GM19452 (cell line): ENCODE data around the gene KIRREL3.

Source experiments
- ATAC-seq: cut with Tn5 transposase; IDR thresholded peaks from one replicate; pipeline ENCODE4 v1.9.1; 2021; ENCODE audit not compliant: unreplicated experiment

KIRREL3 gene

GRCh38 chr11:126479178-126479930 lies 521.2 kb downstream of the KIRREL3 start:
- ATAC-seq: no peak

- no peak for ATAC-seq
Observed at GRCh38 chr11:126478466-126478865, 522.1 kb downstream of the KIRREL3 start.

- no peak for ATAC-seq
Observed at GRCh38 chr11:126477535-126478305, 522.9 kb downstream of the KIRREL3 start.

DNA sequence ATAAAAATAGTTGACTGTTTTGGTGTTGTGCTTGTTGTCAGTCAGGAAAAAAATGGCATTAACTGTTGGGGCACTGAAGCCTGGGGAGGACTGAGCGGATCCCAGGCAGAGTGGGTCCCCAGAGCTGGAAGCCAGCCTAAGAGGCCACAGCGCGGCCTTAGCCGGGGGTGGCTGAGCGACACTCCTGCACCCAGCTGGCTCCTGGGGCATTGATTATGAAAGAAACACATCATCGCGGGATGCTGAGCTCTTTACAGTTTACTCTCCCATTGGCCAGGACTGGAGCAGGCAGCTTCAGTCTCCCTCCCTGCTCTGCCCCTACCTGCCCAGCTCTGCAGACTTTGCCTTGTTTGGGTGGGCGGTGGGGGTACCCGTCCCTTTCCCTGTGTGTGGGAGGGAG lies 523.6 kb downstream of the KIRREL3 start:
- no peak for ATAC-seq

GRCh38 chr11:126476266-126476924 lies 524.2 kb downstream of the KIRREL3 start:
- ATAC-seq: no peak

DNA sequence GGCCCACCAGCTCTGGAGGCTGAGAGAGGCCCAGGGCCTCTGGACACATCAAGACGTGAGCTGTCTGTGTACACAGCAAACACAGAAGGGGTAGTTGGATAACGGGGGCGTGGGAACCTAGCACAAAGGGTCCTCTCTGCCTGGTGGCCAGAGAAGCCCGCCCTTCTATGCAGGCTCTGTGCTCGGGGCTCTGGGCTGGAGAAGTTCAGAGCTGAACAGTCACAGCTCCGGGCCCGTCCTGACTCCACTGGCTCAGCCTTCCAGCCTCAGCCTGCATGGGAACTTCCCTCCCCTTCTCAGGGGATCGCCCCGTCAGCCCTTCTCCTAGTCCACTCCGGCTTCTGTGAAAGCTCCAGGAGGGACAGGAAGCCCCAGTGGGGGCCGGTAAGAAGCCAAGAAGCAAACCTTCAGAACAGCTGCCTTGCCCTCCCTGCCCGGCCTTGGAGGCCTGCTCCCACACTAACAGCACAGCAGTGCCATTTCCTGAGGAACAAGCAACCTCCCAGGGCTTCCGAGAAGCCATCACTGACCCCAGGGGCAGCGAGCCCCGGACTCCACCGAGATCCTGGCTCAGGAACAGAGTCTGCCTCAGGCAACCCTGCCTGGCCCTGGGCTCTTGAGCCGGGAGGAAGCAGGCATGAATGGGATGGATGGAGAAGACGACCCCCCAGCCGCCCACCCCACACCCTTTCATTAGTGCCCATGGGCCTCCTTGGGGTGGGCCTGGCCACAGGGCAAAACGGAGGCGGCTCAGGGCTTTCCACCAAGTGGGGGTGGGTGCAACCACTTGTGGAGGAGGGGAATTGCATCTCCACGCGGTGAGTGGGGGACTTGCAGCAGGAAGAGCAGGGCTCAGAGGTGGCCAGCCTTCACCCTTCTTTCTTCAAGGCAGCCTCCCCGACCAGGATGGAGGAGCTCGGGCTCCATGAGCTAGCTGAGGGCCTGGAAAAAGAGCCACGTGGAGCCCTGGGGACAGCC lies 525.3 kb downstream of the KIRREL3 start:
- ATAC-seq: no peak

GRCh38 chr11:126474220-126474619 lies 526.4 kb downstream of the KIRREL3 start:
- no peak for ATAC-seq

DNA sequence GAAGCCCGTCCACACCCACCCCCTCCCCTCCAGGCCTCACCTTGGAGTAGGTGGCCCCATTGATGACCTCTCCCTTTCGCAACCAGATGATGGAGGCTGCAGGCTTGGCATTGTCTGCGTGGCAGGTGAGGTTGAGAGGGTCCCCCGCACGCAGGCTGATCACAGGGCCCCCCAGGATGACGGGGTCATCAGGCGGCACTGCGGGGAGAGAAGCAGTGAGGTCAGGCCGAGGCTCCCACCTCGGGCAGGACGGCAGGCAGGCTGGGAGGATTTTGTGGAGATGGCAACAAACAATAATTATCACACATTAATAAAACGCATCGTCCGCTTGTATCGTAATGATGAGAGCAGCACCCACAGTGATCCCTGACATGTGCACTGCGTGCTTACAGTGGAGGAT lies 527.3 kb downstream of the KIRREL3 start:
- ATAC-seq: no peak

DNA sequence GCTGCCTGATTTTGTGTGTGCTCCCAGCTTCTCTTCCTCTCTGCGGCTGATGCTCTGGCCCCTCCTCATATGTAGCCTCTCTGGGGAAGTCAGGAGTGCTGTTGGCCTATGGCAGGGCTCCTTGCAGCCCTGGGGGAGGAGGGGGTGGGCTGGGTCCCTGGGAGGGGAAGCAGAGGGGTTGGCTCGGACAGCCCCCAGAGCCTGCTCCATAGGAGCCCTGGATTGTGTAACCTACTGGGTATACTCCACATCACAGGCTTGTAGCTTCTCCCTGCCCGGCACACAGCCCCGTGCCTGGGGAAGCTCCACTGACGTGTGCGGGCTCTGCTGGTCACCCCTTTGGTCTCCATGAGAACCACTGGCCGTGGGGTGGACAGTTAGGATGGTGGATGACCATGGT lies 531.3 kb downstream of the KIRREL3 start:
- no peak for ATAC-seq

GRCh38 chr11:126468102-126468521 lies 532.5 kb downstream of the KIRREL3 start:
- no peak for ATAC-seq

- no peak for ATAC-seq
Observed at GRCh38 chr11:126467471-126467870, 533.1 kb downstream of the KIRREL3 start.

DNA sequence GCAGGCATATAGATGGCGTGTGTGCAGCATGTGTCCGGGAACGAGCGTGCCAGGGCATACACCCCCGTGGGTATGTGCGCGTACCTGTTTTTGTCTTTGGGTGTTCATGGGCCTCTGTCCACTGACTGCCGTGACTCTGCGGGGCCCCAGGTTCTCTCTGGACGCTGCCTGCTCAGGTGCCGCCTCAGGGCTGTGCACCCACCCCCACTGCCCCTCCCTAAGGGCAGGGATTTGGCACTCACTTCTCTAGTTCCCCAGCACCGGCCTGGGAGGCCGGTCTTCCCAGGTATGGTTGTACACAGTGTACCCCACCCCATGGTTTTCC lies 533.6 kb downstream of the KIRREL3 start:
- ATAC-seq: no peak

DNA sequence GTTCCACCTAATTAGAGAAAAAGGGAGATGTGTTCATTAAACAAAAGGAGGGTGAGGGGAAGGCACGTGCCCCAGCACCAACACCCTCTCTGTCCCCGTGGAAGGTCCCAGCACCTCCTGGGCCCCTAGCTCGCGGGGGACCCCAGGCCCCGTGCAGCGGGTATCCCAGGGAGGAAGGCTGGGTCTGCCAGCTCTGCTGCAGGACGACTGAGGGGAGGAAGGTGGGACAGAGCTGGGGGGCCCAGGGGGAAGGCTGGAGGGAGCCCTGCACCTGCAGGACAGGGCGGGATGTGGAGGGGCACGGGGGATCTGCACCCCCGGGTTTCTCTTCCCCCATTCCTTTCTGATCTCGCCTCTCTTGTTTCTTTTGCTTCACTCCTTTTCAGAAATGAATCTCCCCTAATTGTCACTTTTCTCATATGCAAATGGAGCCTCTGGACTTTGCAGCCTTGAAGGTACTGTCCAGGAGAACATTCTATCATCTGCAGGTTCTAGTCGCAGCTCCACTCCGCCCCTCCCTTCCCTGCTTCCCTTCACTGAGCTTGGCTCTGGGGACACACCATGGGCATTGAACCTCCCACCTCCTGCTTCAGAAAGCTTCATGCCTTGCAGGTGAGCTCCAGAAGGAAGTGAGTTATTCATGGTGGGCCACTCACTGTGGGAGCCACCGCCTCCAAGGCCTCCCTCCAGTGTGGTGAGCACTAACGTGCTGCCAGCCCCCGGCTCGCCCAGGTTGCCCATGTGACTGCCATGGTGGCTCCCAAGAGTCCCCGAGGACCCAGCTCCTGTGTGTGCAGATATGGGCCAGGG lies 534.1 kb downstream of the KIRREL3 start:
- no peak for ATAC-seq

- ATAC-seq: peak; percentile 82
Observed at GRCh38 chr11:126465573-126466188, 534.9 kb downstream of the KIRREL3 start.

GRCh38 chr11:126464796-126465195 lies 535.8 kb downstream of the KIRREL3 start:
- no peak for ATAC-seq

GRCh38 chr11:126462422-126462821 lies 538.1 kb downstream of the KIRREL3 start:
- ATAC-seq: no peak

DNA sequence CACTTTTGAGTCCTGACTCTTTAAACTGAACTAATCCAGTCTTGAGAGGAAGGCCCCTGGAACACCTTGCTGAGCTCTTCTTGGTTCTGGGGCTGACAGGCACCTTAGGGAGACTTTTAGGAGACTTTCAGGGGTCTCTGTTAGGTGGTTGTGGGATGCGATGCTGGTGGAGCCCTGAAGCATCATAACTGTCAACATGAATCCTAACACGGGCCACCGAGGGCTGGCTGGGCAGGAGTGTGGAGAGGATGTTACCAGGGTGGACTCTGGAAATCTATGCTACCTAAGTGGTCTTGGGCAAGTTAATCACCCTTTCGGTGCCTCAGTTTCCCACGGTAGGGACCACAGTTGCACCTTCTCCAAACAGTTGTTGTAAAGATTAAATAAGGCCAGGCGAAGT lies 538.6 kb downstream of the KIRREL3 start:
- ATAC-seq: no peak

GRCh38 chr11:126461096-126461440 lies 539.5 kb downstream of the KIRREL3 start:
- no peak for ATAC-seq

- no peak for ATAC-seq
Observed at GRCh38 chr11:126460417-126461095, 540.0 kb downstream of the KIRREL3 start.
